GM19397 (cell line): ENCODE results near the gene ZNF385B.

Source experiments
- ATAC-seq: cut with Tn5 transposase; IDR thresholded peaks from one replicate; pipeline ENCODE4 v1.9.1; 2021; ENCODE audit warnings: mild to moderate bottlenecking, moderate library complexity; ENCODE audit not compliant: unreplicated experiment

The ZNF385B gene

GRCh38 chr2:179454443-179455171, 406.8 kb downstream of the ZNF385B start:
- no peak for ATAC-seq

DNA sequence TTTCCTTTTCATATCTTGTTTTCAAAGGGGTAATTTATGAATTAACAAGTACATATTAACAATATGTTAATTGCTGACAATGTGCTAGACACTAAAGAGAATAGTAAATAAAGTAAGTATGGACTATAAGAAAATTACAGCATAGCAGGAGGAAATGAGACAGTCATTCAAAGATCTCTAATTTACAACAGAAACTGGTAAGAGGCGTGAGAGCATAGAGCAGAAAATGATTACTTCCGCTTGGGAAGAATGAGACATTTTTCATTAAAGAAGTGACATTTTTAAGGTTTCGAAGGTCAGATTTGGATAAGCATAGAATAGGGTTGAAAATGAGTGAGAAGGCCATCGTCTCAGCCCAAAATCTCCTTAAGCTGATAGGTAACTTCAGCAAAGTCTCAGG, 412.4 kb downstream of the ZNF385B start:
- peak; percentile 61 for ATAC-seq

DNA sequence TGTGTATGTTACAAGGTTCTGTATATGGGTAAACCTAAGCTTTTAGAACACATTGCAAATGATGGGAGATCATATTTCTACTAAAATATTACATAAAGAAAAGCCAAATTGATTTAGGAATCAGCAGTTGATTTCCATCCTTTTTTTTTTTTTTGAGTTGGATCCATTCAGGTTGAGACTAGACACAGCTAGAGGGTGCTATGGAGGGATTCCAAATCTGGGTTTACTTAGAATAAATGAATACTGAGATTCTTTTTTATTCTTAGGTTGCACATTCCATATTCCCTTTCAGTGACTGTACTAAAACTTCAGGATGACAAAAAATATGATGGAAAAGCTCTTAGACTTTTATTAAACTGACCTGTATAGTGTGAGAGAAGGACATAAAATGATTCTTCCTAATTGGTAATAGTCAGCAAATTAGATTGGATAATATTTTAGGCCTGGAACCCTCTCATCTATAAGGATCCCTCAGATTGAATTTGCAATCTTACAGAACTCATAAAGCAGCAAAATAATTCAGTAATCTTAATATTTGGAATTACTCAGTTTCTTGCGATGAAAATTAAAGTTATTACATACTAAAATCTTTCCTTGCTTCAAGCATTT, 413.5 kb downstream of the ZNF385B start:
- no peak for ATAC-seq

DNA sequence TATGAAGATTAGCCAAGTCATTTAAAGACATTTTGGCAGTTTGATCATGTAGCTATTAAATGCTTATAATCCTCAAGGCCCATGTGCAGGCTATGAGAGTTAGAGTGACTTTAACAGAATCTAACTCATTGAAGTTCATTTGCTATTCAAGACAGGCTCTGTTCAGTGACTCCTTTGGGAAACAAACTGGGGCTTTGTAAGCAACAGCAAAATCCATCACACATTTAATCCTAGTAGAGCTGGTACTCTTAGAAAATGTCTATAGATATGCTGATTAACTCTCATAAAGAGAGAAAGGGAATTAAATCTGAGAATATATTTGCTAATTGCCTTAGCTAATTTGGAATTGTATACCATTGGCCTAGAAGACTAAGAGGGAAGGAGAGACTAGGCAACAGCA, 414.0 kb downstream of the ZNF385B start:
- no peak for ATAC-seq

- ATAC-seq: no peak
Measured at GRCh38 chr2:179446476-179447141, 414.8 kb downstream of the ZNF385B start.

DNA sequence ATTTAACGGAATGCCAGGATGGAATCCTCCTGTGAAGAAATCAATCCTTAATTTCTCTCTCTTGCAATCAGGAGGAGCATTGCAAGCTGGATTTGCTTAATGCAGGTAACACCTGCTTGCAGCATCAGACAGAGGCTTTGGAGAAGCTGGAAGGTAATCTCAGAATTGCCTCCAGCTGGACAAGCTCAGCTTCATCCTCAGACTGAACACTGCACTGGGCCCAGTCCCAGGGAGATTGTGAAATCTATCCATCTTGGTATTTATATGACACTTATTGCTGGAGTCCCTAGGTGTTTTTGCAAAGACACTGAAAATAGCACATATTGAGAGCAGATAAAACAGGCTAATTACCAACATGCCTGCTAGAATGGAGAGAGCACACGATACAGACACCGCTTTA, 417.4 kb downstream of the ZNF385B start:
- ATAC-seq: no peak

DNA sequence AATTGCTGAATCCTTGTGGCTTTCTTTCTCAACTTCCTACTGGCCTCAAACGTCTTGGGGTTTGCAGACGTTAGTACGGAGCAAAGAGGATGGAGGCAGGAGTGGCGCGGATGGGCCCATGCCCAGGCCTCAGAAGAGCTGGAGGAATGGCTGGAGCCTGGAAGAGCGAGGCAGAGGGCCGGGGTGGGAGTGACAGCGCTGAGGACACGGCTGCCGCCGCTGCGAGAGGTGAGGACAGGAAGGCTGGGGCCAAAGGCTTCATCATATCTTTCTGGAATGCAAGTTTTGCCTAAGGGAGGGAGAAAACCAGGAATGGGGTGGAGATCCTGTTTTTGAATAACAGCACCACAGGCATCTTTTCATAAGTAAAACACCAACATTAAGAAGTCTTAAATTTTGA, 418.2 kb downstream of the ZNF385B start:
- ATAC-seq: no peak

DNA sequence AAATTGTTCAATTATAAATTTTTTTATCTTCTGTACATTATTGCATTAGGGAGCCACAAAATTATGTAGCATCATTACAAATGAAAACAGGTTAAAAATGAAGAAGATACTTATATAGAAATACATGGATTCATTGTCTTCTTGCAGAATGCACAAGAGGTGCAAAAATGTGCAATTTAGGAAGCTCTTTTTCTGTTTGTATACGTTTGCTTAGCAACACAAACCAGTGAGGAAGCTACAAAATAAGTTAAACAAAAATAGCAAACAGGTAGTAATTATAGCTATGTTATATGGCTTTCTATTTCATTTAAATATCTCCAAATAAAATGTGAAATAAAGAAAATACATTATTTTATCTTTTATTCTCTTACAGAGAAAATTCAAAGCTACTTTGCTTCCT, 419.2 kb downstream of the ZNF385B start:
- ATAC-seq: no peak

GRCh38 chr2:179441551-179441950, 419.9 kb downstream of the ZNF385B start:
- no peak for ATAC-seq

GRCh38 chr2:179440642-179441251, 420.7 kb downstream of the ZNF385B start:
- ATAC-seq: no peak

- ATAC-seq: no peak
Measured at GRCh38 chr2:179438654-179439053, 422.8 kb downstream of the ZNF385B start.

- no peak for ATAC-seq
Measured at GRCh38 chr2:179437430-179437829, 424.0 kb downstream of the ZNF385B start.

- ATAC-seq: no peak
Measured at GRCh38 chr2:179435566-179435965, 425.8 kb downstream of the ZNF385B start.

- no peak for ATAC-seq
Measured at GRCh38 chr2:179435000-179435399, 426.4 kb downstream of the ZNF385B start.

GRCh38 chr2:179434357-179434756, 427.1 kb downstream of the ZNF385B start:
- ATAC-seq: no peak

DNA sequence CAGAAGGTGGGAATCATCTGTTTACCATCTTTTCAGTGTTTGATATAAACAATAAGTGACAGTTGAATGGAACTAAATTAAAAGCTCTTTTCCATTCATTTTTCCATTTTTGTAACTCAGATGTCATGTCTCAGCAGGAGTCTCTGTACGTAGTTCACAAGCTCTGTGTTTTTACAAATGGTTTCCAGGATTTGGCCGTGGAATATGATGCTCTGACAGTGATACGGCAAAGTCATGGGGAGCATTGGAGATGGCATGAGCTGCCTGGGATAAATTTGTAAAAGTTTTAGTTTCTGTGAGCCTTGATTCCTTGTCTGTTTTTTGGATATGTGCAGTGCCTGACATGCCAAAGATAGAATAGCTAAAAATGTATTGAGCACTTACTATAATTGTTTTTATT, 428.7 kb downstream of the ZNF385B start:
- ATAC-seq: no peak

DNA sequence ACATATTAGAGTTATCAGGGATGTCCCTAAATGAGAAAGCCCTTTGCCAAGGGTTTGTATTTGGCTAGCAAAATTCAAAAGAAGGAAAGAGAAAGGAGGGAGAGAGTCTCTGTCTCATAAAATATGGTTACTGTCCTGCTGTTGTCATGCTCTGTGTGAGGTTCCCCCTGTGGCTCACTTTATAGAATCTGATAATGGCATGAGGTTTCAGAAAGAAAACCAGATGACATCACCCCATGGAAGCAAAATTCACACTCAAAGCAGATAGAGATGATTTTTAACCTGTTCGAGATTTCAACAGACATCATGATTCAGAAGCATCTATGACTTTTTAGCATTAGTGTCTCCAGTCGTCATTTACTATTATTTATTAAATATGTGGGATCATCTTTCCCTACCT, 431.8 kb downstream of the ZNF385B start:
- ATAC-seq: no peak

GRCh38 chr2:179429060-179429471, 432.3 kb downstream of the ZNF385B start:
- no peak for ATAC-seq

DNA sequence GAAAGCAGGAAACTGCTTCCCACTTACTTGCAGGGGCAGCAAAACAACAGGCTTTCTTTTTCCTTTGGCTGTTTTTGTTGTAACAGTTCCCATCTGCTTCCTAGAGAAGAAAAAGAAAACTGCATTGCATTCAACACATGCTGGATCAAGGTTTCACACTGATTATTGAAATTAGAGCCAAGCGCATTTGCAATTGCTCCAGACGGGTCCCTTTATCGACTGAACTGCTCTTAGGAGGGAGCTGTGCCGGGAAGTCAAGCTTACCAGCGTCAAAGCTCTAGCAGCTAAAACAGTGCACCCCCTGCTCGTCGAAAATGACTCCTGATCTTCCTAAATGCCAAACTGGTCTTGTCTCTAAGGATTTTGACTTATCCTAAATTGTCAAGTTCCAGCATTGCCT, 432.8 kb downstream of the ZNF385B start:
- ATAC-seq: no peak

GRCh38 chr2:179427065-179427464, 434.3 kb downstream of the ZNF385B start:
- no peak for ATAC-seq

DNA sequence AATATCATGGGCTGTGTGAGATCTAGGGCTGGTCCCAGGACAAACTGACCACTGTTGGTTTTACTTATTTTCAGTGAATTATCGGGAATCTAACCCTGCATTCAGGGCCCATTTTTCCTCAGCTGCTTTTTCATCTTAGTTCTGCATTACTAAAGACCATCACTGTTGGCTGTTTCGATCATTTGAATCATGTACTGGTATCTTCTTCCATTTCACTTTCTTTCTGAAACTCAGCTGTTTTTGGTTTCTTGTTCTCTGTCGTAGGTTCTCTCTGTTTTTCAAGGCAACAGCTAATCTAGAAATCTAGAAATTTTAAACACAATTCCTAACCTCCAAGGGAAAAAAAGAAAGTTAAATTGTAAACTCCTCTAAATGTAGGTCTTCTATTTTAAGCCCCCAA, 436.8 kb downstream of the ZNF385B start:
- ATAC-seq: no peak
